Subcutaneous abdominal adipose tissue (tissue), 5 donors: ENCODE data around the gene QRICH1.
A peak's percentile ranks its signal among the peaks of the same experiment; 100 is the strongest.

ENCODE experiments used
- H3K27ac ChIP-seq: one replicate; pipeline ENCODE4 v1.7.0; 2013; ENCODE audit warnings: low read depth, mild to moderate bottlenecking, inconsistent platforms, low read length, moderate library complexity
- H3K27me3 ChIP-seq, 5 donors: one replicate each; pipeline ENCODE4 v1.7.0; 2013; ENCODE audit warnings: low read length in 5 of 5, inconsistent platforms in 1 of 5; ENCODE audit not compliant: control insufficient read depth in 5 of 5, insufficient read depth in 4 of 5
- H3K36me3 ChIP-seq, 5 donors: one replicate each; pipeline ENCODE4 v1.7.0; 2013; ENCODE audit warnings: low read length in 5 of 5; ENCODE audit not compliant: control insufficient read depth in 5 of 5, insufficient read depth in 5 of 5
- H3K4me1 ChIP-seq, 5 donors: one replicate each; pipeline ENCODE4 v1.7.0; 2013; ENCODE audit warnings: low read length in 5 of 5, mild to moderate bottlenecking in 3 of 5, moderate library complexity in 1 of 5; ENCODE audit not compliant: control insufficient read depth in 5 of 5, insufficient read depth in 5 of 5
- H3K4me3 ChIP-seq, 5 donors: one replicate each; pipeline ENCODE4 v1.7.0; 2013; ENCODE audit warnings: low read length in 5 of 5, low read depth in 1 of 5
- H3K9ac ChIP-seq, 5 donors: one replicate each; pipeline ENCODE4 v1.7.0; 2013; ENCODE audit warnings: low read length in 5 of 5, mild to moderate bottlenecking in 4 of 5, moderate library complexity in 3 of 5
- H3K9me3 ChIP-seq, 5 donors: one replicate each; pipeline ENCODE4 v1.7.0; 2013; ENCODE audit warnings: low read length in 5 of 5; ENCODE audit not compliant: control insufficient read depth in 5 of 5
- donor health status: healthy.
- donor health status: healthy.
- donor health status: healthy.
- donor health status: healthy.
- donor health status: healthy.

The QRICH1 gene

GRCh38 chr3:49027634-49028033, 66.2 kb downstream of the QRICH1 start:
- no peak overlapping the region for H3K4me3 ChIP-seq
- no peak overlapping the region for H3K27ac ChIP-seq
- H3K9ac ChIP-seq: peak overlapping the region in 2 of 5 donors; percentile 24 to 87
- no peaks in the 10 kb centered on the region for H3K27me3 ChIP-seq
- peaks cover 7 to 68% (median 60%) of the 10 kb centered on the region in 5 donors for H3K36me3 ChIP-seq
- H3K9me3 ChIP-seq: no peaks in the 10 kb centered on the region
- peaks cover 11 to 51% (median 32%) of the 10 kb centered on the region in 5 donors for H3K4me1 ChIP-seq

DNA sequence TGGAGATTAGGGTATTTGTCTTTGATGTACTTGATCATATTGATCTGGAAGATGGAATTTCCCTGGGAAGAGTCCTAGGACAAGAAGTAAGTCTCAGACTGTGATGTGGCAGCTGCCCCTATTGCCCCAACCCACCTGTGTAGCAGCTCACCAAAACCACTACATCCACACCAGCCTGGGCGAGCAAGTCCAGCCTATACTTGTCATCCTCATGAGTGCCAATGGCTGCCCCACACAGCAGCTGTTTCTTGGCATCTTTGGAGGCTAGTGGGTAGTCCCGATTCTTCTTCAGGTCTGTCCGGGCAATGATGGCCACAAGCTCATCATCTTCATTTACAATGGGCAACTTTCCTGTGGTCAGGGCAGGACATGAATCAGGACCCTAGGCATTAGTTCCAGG, 67.3 kb downstream of the QRICH1 start:
- Histone ChIP-seq H3K9ac (no peak overlapping the region), H3K27ac (no peak overlapping the region), H3K4me1 (peaks cover 12 to 55% (median 35%) of the 10 kb centered on the region in 5 donors), H3K36me3 (peaks cover 4 to 57% (median 49%) of the 10 kb centered on the region in 5 donors), H3K27me3 (no peaks in the 10 kb centered on the region), H3K4me3 (no peak overlapping the region), H3K9me3 (no peaks in the 10 kb centered on the region)

GRCh38 chr3:49025793-49026520, 67.9 kb downstream of the QRICH1 start:
- Histone ChIP-seq H3K4me3 (no peak overlapping the region), H3K27me3 (no peaks in the 10 kb centered on the region), H3K9ac (no peak overlapping the region), H3K27ac (no peak overlapping the region), H3K36me3 (peaks cover 0 to 51% (median 43%) of the 10 kb centered on the region in 5 donors), H3K9me3 (no peaks in the 10 kb centered on the region), H3K4me1 (peaks cover 12 to 58% (median 37%) of the 10 kb centered on the region in 5 donors)

DNA sequence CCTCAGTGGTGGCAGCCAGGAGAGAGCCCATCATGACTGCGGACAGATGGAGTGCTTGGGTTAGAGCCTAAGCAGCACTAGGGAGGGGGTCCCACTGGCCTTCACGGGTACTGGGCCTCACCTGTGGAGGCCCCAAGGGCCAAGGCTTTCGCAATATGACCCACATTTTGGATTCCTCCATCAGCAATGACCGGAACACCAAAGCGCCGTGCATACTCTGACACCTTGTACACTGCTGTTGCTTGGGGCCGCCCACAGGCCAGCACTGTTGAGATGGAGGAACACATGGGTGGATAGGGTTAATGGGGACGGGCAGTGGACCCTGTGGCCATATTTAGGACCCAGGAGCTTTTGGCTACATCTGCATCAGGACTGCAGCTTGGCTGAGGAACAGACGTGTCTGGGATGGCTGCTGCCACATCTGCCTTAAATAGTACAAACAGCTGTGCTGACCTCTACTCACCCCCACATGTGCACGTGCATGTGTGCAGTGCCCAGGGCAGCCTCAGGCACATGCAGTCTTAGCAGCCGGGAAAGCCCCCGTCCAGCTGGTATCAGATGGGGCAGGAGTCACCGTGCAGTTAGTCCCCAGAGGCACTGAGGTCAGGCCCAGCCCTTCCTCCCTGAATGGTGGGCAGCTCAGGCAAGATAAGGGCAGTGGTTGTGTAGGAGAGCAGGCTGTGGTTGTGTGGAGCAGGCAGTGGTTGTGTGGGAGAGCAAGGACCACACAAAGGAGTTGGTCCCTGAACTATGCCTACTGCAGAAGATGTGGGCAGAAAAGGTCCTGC, 68.7 kb downstream of the QRICH1 start:
- Histone ChIP-seq H3K4me3 (no peak overlapping the region), H3K27me3 (no peaks in the 10 kb centered on the region), H3K4me1 (peaks cover 13 to 66% (median 44%) of the 10 kb centered on the region in 5 donors), H3K36me3 (peaks cover 0 to 44% (median 36%) of the 10 kb centered on the region in 5 donors), H3K9me3 (no peaks in the 10 kb centered on the region), H3K27ac (no peak overlapping the region), H3K9ac (no peak overlapping the region)

DNA sequence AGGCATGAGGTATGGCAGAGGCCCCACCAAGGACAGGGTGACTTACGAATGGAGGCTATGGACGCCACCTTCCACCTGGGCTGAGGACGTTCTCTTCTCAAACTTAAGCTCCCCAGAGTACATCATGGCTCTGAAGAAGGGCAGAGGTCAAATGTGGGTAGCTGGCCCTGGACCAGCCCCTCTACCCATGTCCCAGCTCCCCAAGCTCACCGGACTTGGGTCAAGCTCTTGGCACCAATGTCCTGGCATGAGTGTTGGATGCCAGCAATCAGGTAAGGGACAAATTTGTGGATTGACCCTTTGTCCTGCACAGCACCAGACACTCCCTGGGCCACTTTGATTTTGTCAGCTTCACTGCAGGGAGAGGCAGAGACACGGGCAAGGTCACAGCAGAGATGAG, 69.4 kb downstream of the QRICH1 start:
- Histone ChIP-seq H3K27ac (no peak overlapping the region), H3K9me3 (no peaks in the 10 kb centered on the region), H3K4me3 (no peak overlapping the region), H3K9ac (no peak overlapping the region), H3K36me3 (peaks cover 0 to 40% (median 36%) of the 10 kb centered on the region in 5 donors), H3K27me3 (no peaks in the 10 kb centered on the region), H3K4me1 (peaks cover 15 to 69% (median 49%) of the 10 kb centered on the region in 5 donors)

GRCh38 chr3:49023775-49024174, 70.1 kb downstream of the QRICH1 start:
- no peaks in the 10 kb centered on the region for H3K9me3 ChIP-seq
- H3K4me1 ChIP-seq: peaks cover 14 to 71% (median 50%) of the 10 kb centered on the region in 5 donors
- H3K36me3 ChIP-seq: peaks cover 0 to 40% (median 36%) of the 10 kb centered on the region in 5 donors
- H3K9ac ChIP-seq: no peak overlapping the region
- H3K27ac ChIP-seq: no peak overlapping the region
- H3K27me3 ChIP-seq: no peaks in the 10 kb centered on the region
- H3K4me3 ChIP-seq: no peak overlapping the region

GRCh38 chr3:49022688-49023171, 71.1 kb downstream of the QRICH1 start:
- H3K4me1 ChIP-seq: peaks cover 9 to 71% (median 48%) of the 10 kb centered on the region in 5 donors
- H3K36me3 ChIP-seq: peaks cover 0 to 40% (median 36%) of the 10 kb centered on the region in 5 donors
- H3K4me3 ChIP-seq: peak overlapping the region; percentile 78 to 95 (median 92)
- H3K27me3 ChIP-seq: no peaks in the 10 kb centered on the region
- H3K9ac ChIP-seq: peak overlapping the region; percentile 90 to 98 (median 96)
- H3K9me3 ChIP-seq: no peaks in the 10 kb centered on the region
- H3K27ac ChIP-seq: peak overlapping the region; percentile 98

GRCh38 chr3:49021813-49022687, 71.8 kb downstream of the QRICH1 start, which contains the start of gene NDUFAF3:
Gene NDUFAF3, plus strand, starts transcription at chr3:49022121. Its CDS starts 24 bp downstream, at chr3:49022145.
- Histone ChIP-seq H3K9me3 (no peaks in the 10 kb centered on the region), H3K27ac (peak within 1 kb of the TSS; percentile 98), H3K4me3 (peak within 1 kb of the TSS; percentile 78 to 95 (median 92)), H3K9ac (peak within 1 kb of the TSS; percentile 90 to 98 (median 96)), H3K4me1 (peaks cover 10 to 73% (median 55%) of the 10 kb centered on the region in 5 donors), H3K27me3 (no peaks in the 10 kb centered on the region), H3K36me3 (peaks cover 0 to 40% (median 36%) of the 10 kb centered on the region in 5 donors)

- Histone ChIP-seq H3K4me3 (peak overlapping the region; percentile 72 to 95 (median 84)), H3K4me1 (peaks cover 10 to 73% (median 56%) of the 10 kb centered on the region in 5 donors), H3K27me3 (no peaks in the 10 kb centered on the region), H3K27ac (peak overlapping the region; percentile 98), H3K36me3 (peaks cover 0 to 41% (median 35%) of the 10 kb centered on the region in 5 donors), H3K9ac (peak overlapping the region in 4 of 5 donors; percentile 90 to 98 (median 96)), H3K9me3 (no peaks in the 10 kb centered on the region)
Observed at GRCh38 chr3:49021213-49021812, 72.6 kb downstream of the QRICH1 start.
